A549 (cell line): ENCODE data around the gene FGGY. TPM values are rescaled to one million over a fixed set of nuclear protein-coding genes. Genes with fewer than 3 reads are reported as not detected.

Source experiments
- ATAC-seq, 2 experiments: fragments of 200-7000 bp in 1 of 2; fragments of >200 bp in 1 of 2; cut with Nextera tagmentation in 1 of 2; cut with Tn5 transposase in 1 of 2; 3 replicates each; pipeline versions ENCODE4 v1.8.0 to v1.9.1; 2018 to 2020; ENCODE audit warnings: mild to moderate bottlenecking in 1 of 2, moderate library complexity in 1 of 2
- CTCF ChIA-PET: fragments of 300-600 bp; sonication (Branson Sonifier 250); formaldehyde crosslinking; extraction: SDS; loops from one replicate; lab custom pipeline; 2021; ENCODE audit warnings: antibody characterized with exemption, inconsistent platforms; lab: Yijun Ruan, JAX
- POLR2A ChIA-PET: fragments of 350-600 bp; formaldehyde crosslinking; extraction: SDS; loops from one replicate; lab custom pipeline; 2021; ENCODE audit warnings: antibody characterized with exemption, inconsistent platforms; lab: Yijun Ruan, JAX
- DNase-seq, 2 experiments: peaks; one replicate each; pipeline versions ENCODE4 v3.0.0 to v3.0.0-alpha.2; 2011 to 2016; ENCODE audit warnings: low read depth in 1 of 2, low spot score in 1 of 2
- FAIRE-seq: peaks from 2 replicates; lab custom pipeline; 2011; peaks lifted over from hg19 to GRCh38; lab: Jason Lieb, UNC
- H3K27ac ChIP-seq, 2 experiments: fragments of >200 bp; sonication (Bioruptor Twin); formaldehyde crosslinking; 3 replicates each; pipeline ENCODE4 v1.5.1; 2016 to 2017
- H3K4me1 ChIP-seq: fragments of >200 bp; sonication (Bioruptor Twin); formaldehyde crosslinking; 3 replicates; pipeline ENCODE4 v1.6.1; 2016
- H3K4me2 ChIP-seq: fragments of >200 bp; sonication (Bioruptor Twin); formaldehyde crosslinking; 3 replicates; pipeline ENCODE4 v1.6.1; 2016
- H3K4me3 ChIP-seq: fragments of >200 bp; sonication (Bioruptor Twin); formaldehyde crosslinking; 3 replicates; pipeline ENCODE4 v1.5.1; 2016
- H3K9me3 ChIP-seq: fragments of >200 bp; sonication (Bioruptor Twin); formaldehyde crosslinking; 3 replicates; pipeline ENCODE4 v1.6.1; 2016
- BCL3 ChIP-seq: fragments of >200 bp; sonication (Bioruptor Twin); formaldehyde crosslinking; IDR thresholded peaks from 3 replicates; pipeline ENCODE4 v1.6.1; 2016
- BHLHE40 ChIP-seq: IDR thresholded peaks from 2 replicates; pipeline ENCODE4 v1.6.1; 2012; ENCODE audit warnings: low read depth, low read length, inconsistent platforms
- CBX8 ChIP-seq: fragments of 200-600 bp; sonication (generic); IDR thresholded peaks from 2 replicates; pipeline ENCODE4 v1.6.1; 2016
- CHD2 ChIP-seq: fragments of 150-350 bp; IDR thresholded peaks from 2 replicates; pipeline ENCODE4 v1.6.1; 2014; ENCODE audit warnings: low read length; ENCODE audit not compliant: partially characterized antibody
- CHD4 ChIP-seq: fragments of 200-600 bp; sonication (generic); IDR thresholded peaks from 2 replicates; pipeline ENCODE4 v1.6.1; 2016; ENCODE audit warnings: antibody characterized with exemption, mild to moderate bottlenecking, borderline replicate concordance
- EHF ChIP-seq: fragments of 250-450 bp; sonication (Bioruptor Pico); IDR thresholded peaks from 2 replicates; pipeline ENCODE4 v1.5.0; 2020; ENCODE audit warnings: mild to moderate bottlenecking
- EHMT2 ChIP-seq: fragments of 200-600 bp; sonication (generic); IDR thresholded peaks from 2 replicates; pipeline ENCODE4 v1.6.1; 2016; ENCODE audit warnings: antibody characterized with exemption, low read depth, mild to moderate bottlenecking, moderate library complexity
- ELK1 ChIP-seq: fragments of 150-350 bp; IDR thresholded peaks from 2 replicates; pipeline ENCODE4 v1.6.1; 2014; ENCODE audit warnings: low read depth, mild to moderate bottlenecking, low read length
- FOSL2 ChIP-seq, 2 experiments: fragments of 450-650 bp in 1 of 2; fragments of >200 bp in 1 of 2; sonication (Bioruptor Twin) in 1 of 2; formaldehyde crosslinking; IDR thresholded peaks; 2 replicates each; pipeline versions ENCODE4 v1.5.0 to v1.6.1; 2016 to 2020; ENCODE audit warnings: mild to moderate bottlenecking in 1 of 2, moderate library complexity in 1 of 2
- GATA3 ChIP-seq: IDR thresholded peaks from 2 replicates; pipeline ENCODE4 v1.6.1; 2012; ENCODE audit warnings: borderline replicate concordance
- HEYL ChIP-seq: fragments of 250-450 bp; sonication (Bioruptor Pico); IDR thresholded peaks from 2 replicates; pipeline ENCODE4 v1.8.0; 2021; ENCODE audit warnings: mild to moderate bottlenecking, moderate library complexity
- HOXB13 ChIP-seq: fragments of 250-450 bp; sonication (Bioruptor Pico); IDR thresholded peaks from 2 replicates; pipeline ENCODE4 v1.5.0; 2020; ENCODE audit warnings: low read depth, mild to moderate bottlenecking, moderate library complexity
- MAFK ChIP-seq: fragments of 450-650 bp; IDR thresholded peaks from 2 replicates; pipeline ENCODE4 v1.6.1; 2014; ENCODE audit not compliant: partially characterized antibody
- MAZ ChIP-seq: fragments of 150-350 bp; IDR thresholded peaks from 2 replicates; pipeline ENCODE4 v1.6.1; 2014; ENCODE audit warnings: antibody characterized with exemption, low read depth, low read length, borderline replicate concordance
- NR3C1 ChIP-seq: fragments of >200 bp; sonication (Bioruptor Twin); formaldehyde crosslinking; IDR thresholded peaks from 3 replicates; pipeline ENCODE4 v1.6.1; 2017
- PHF8 ChIP-seq: fragments of 200-600 bp; sonication (generic); IDR thresholded peaks from 2 replicates; pipeline ENCODE4 v1.6.1; 2016; ENCODE audit warnings: low read depth, mild to moderate bottlenecking, antibody characterized with exemption, moderate library complexity, borderline replicate concordance
- POLR2A ChIP-seq: IDR thresholded peaks from 2 replicates; pipeline ENCODE4 v1.6.1; 2012; ENCODE audit warnings: mild to moderate bottlenecking, low read length
- RARB ChIP-seq: fragments of 250-450 bp; sonication (Bioruptor Pico); IDR thresholded peaks from 2 replicates; pipeline ENCODE4 v1.8.0; 2021; ENCODE audit warnings: mild to moderate bottlenecking, moderate library complexity
- SMC3 ChIP-seq: fragments of >200 bp; sonication (Bioruptor Twin); formaldehyde crosslinking; IDR thresholded peaks from 3 replicates; pipeline ENCODE4 v1.6.1; 2018; ENCODE audit warnings: inconsistent platforms
- SREBF2 ChIP-seq: fragments of 450-650 bp; IDR thresholded peaks from 2 replicates; pipeline ENCODE4 v1.6.1; 2014; ENCODE audit warnings: mild to moderate bottlenecking, moderate library complexity
- TFCP2L1 ChIP-seq: fragments of 250-450 bp; sonication (Bioruptor Pico); IDR thresholded peaks from 2 replicates; pipeline ENCODE4 v1.5.0; 2021; ENCODE audit warnings: mild to moderate bottlenecking
- ZC3H11A ChIP-seq: fragments of 450-650 bp; IDR thresholded peaks from 2 replicates; pipeline ENCODE4 v1.6.1; 2014; ENCODE audit warnings: antibody characterized with exemption, mild to moderate bottlenecking
- ZNF302 ChIP-seq: fragments of 250-450 bp; sonication (Bioruptor Pico); IDR thresholded peaks from 2 replicates; pipeline ENCODE4 v1.9.0; 2021; ENCODE audit warnings: inconsistent platforms, mild to moderate bottlenecking, moderate library complexity
- ZSCAN20 ChIP-seq: fragments of 250-450 bp; sonication (Bioruptor Pico); IDR thresholded peaks from 2 replicates; pipeline ENCODE4 v1.8.0; 2022; ENCODE audit warnings: mild to moderate bottlenecking, moderate library complexity
- WGBS: methylation state at CpG from one replicate; pipeline ENCODE4 v1.1.6; 2017; ENCODE audit errors: missing lambda C conversion rate; 5-methylcytosine and 5-hydroxymethylcytosine counted together
- polyA plus RNA-seq, 4 experiments: library from polyadenylated mRNA; depleted of rRNA in 3 of 4; stranded (reverse); fragments of >200 nt; fragmentation: RNase III in 1 of 4; extraction: RNeasy Plus Mini Kit Qiagen cat#74134 plus additional on column Dnase treatment in 1 of 4; gene quantifications; 2 replicates in 3 of 4; 3 replicates in 1 of 4; pipeline ENCODE4 v1.2.3, GENCODE V29; 2011 to 2017
- TF ChIP-seq, protein P1 (sequence below): fragments of >200 bp; sonication (Bioruptor Twin); formaldehyde crosslinking; IDR thresholded peaks from 2 replicates; pipeline ENCODE4 v1.6.1; 2016

Gene FGGY
- polyA plus RNA-seq, 2 of the 4 experiments (the other 2 are of a cell fraction), result 2.9 to 4.8 TPM

- FAIRE-seq, result no peak
- POLR2A ChIA-PET, result no interaction called here
- WGBS, result 69% methylated on average over 2 of the region's 2 CpGs
Measured at GRCh38 chr1:59486615-59487014, 189.7 kb downstream of the FGGY start.

DNA sequence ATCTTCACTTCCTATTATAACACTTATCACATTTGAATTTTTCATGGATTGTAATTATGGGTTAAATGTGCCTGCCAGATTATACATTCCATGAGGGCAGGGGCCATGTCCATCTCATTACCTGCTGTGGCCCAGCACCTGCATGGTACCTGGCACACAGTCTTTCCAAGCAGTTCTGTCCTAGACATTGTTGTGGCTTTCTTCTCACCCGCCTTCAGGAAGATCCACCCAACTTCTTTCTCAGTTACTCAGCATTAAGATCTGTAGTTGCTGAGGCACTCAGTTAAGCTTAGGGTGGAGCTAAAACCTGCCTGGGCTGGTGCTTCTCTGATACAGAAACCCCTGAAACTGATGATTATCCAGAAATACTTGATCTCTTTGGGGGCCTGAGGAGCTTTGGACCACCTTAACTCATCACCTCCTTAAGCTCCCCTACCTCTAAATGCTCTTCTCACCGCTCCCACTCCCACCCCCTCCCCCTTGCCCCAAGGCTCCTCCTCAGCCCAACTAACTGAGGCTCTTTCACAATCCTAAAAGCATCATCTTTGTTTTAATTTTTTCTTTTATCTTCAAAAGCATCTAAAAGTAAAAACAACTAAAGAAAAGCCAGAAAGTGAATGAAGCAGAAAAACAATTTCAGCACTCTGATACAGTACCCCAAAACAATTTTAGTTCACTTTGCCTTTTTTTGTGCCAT, 190.6 kb downstream of the FGGY start:
- Histone ChIP-seq H3K4me1 (peaks cover 27% of the 10 kb centered on the region), H3K27ac (0 out of 6 replicates have a peak overlapping the region, but pooled peaks of 1 of the 2 experiments have one; percentile 42), H3K4me2 (peak overlapping the region; percentile 21; the same call in 1 of the 3 replicates), H3K9me3 (no peaks in the 10 kb centered on the region), H3K4me3 (no peak overlapping the region)
- 30% methylated on average over 2 of the region's 2 CpGs for WGBS
- POLR2A ChIA-PET, result no interaction called here
- ATAC-seq (peak; percentile 30 to 37; a peak in 3 of 6 replicates), FAIRE-seq (no peak), DNase-seq (no peak)
- CTCF ChIA-PET, result no interaction called here
- TF ChIP-seq CBX8 (no peak), ZNF302 (CRISPR knock-in tag) (no peak), SMC3 (no peak), MAFK (no peak), EHF (no peak), NR3C1 (no peak), POLR2A (no peak), PHF8 (no peak), HEYL (CRISPR knock-in tag) (no peak)

More at GRCh38 chr1:59486615-59487014, 189.7 kb downstream of the FGGY start:
- no peak for DNase-seq
- Histone ChIP-seq H3K27ac (peak overlapping the region in 1 of 2 experiments; percentile 33; a peak in 1 of 6 replicates), H3K9me3 (no peaks in the 10 kb centered on the region), H3K4me1 (peaks cover 32% of the 10 kb centered on the region), H3K4me2 (no peak overlapping the region), H3K4me3 (no peak overlapping the region)
- no peak for ATAC-seq
- CTCF ChIA-PET, result no interaction called here
- no peak for TF ChIP-seq ZNF302 (CRISPR knock-in tag)
- TF ChIP-seq CBX8, result no peak
- no peak for TF ChIP-seq ZC3H11A
- no peak for TF ChIP-seq HEYL (CRISPR knock-in tag)
- no peak for TF ChIP-seq FOSL2 (IDR thresholded peaks at IDR 0.05)
- TF ChIP-seq FOSL2 (CRISPR knock-in tag; IDR thresholded peaks at IDR 0.05), result no peak
- no peak for TF ChIP-seq MAZ
- no peak for TF ChIP-seq EHMT2
- TF ChIP-seq SREBF2, result no peak
- no peak for TF ChIP-seq ELK1
- no peak for TF ChIP-seq TFCP2L1
- no peak for TF ChIP-seq RARB (CRISPR knock-in tag)
- no peak for TF ChIP-seq CHD2
- no peak for TF ChIP-seq BHLHE40
- TF ChIP-seq HOXB13 (CRISPR knock-in tag), result no peak

GRCh38 chr1:59492500-59492899, 195.6 kb downstream of the FGGY start:
- TF ChIP-seq ZSCAN20 (CRISPR knock-in tag) (no peak), MAFK (no peak), POLR2A (no peak), GATA3 (no peak), CHD4 (no peak), BCL3 (no peak), HEYL (CRISPR knock-in tag) (no peak)
- TF ChIP-seq, protein P1, sequence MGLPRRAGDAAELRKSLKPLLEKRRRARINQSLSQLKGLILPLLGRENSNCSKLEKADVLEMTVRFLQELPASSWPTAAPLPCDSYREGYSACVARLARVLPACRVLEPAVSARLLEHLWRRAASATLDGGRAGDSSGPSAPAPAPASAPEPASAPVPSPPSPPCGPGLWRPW, result no peak
- H3K27ac ChIP-seq, result no peak overlapping the region
- 3% methylated on average over 1 of the region's 1 CpG for WGBS
- POLR2A ChIA-PET, result no interaction called here
- DNase-seq, result no peak
- CTCF ChIA-PET, result no interaction called here
- no peak for FAIRE-seq
- ATAC-seq, result no peak
- no peak overlapping the region for H3K4me3 ChIP-seq
- 0 out of 3 replicates have a peak, but pooled peaks cover 4% of the 10 kb centered on the region for H3K4me1 ChIP-seq
- no peak overlapping the region for H3K4me2 ChIP-seq
- no peaks in the 10 kb centered on the region for H3K9me3 ChIP-seq
